Measurements from ENCODE around the gene LY86.

The LY86 gene

DNA sequence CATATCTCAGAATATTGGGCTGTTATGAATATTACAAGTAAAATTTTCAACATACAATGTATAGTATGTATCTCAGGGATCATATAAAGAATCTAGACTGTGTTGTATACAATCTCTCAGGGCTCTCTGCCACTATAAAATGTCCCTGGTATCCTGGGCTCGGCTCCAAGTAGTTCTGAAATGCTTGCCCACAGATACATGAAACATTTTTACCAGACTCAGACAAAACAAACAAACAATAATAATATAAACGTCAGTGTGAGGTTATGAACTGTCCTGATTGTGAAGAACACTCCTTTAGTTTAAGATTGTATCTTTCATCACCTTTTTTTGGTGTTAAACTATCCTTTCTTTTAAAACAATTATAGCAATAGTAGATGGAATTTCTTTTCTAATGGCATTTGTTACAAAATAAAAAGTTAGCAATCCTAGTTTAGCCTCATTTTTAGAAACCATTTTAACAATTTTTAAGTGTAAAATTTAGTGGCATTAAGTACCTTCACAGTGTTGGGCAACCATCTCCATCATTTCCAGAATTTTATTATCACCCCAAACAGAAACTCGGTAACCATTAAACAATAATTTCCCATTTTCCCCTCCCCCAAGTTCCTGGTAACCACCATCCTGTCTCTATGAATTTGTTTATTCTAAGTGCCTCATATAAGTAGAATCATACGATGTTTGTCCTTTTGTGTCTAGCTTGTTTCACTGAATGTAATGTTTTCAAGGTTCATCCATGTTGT, 17.4 kb upstream of the LY86 start:
- DNase-seq: no peak

DNA sequence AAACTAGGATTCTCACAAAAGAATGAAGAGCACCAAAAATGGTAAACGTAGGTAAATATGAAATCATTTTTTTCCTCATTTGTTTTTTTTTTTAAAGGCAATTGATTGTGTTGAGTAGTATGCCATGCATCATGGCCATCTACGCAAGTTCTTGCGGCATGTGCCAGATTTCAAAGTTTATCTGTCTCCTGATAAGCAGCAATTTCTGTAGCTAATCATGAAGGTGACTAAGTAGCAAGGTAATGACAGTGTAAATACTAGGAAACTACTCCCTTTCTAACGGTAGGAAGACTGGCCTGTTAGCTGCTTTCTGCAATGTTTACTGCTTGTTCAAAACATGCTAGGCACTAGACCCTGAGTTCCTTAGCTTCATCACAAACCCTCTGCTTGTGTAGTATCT, 13.4 kb upstream of the LY86 start:
- no peak for DNase-seq

DNA sequence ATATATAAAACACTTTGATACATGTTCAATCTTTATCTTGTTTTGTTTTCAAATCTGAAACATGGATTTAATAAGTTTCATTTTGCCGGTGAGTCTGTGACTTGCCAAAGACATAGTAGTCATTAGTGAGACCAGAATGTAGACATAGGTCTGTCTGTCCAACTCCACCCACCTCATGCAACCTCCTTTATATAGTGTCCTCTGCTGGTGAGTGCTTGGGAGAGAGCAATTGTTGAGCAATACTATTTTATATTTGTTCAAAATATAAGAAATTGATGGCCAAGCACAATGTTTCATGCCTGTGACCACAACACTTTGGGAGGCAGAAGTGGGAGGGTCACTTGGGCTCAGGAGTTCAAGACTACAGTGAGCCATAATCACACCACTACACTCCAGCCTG, 10.8 kb upstream of the LY86 start:
- DNase-seq: no peak

DNA sequence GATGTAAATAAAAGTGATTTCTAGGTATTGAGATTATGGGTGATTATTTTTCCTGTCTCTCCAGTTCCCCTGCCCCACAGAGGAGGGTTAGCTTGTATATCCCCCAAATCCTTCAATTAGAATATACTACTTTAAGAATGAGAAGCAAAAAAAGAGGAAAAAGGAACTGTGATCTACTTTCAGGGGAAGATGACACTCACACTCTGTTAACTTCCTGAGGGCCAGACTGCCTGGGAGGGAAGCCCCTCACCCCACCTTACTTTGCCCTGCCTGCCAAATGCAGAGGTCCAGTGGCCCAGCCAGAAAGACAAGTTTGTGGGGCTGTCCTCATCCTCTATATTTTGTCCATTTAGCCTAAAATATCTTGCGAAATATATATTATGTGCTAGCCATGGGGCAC, 9.2 kb upstream of the LY86 start:
- DNase-seq: no peak

DNA sequence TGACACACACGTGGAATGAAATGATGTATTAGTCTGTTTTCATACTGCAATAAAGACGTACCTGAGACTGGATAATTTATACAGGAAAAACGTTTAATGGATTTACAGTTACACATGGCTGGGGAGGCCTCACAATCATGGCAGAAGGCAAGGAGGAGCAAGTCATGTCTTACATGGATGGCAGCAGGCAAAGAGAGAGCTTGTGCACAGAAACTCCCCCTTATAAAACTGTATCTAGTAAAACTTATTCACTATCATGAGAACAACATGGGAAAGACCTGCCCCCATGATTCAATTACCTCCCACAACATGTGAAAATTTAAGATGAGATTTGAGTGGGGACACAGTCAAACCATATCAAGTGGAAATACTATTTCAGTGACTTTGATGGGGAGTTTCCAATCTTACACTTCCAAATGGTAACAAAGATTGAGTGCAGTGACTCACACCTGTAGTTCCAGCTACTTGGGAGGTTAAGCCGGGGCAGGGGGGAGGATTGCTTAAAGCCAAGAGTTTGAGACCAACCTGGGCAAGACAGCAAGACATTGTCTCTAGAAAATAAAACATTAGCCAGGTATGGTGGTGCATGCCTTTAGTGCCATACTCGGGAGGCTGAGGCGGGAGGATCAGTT, 8.2 kb upstream of the LY86 start:
- no peak for DNase-seq

DNA sequence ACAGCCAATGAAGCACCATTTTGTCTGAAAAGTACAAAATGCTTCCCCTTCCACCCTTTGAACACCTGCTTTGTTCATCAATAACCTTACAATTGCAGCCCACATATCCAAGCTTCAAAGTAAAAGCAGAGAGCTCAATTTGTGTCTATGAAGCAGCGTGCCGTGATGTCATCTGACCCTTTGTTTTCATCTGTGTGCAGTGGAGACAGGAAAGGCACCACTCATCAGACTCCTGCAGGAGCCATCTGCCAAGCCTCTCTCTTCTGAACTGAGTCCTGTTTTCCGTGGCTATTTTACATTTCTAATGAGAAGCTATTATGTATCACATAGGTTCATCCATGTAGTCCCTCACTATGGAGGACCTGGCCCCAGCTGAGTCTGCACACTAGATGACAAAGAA, 7.5 kb upstream of the LY86 start:
- DNase-seq: no peak

DNA sequence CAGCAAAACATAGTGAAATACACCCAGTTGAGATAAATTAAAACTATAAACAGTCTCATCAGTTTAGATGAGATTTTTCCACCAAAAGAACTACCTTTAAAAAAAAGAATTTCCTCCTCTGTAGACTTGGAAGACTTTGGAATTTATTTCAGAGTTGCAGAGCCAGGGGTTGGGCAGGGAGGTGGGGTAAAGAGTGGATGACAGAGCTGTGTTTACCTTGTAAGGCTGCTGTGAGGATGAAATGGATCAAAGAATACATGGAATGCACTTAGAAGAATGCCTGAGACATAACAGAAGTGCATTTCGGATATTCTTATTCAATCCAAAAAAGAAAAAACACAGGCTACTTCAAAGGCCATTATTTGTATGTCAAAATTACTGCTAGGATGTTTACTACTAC, 6.4 kb upstream of the LY86 start:
- DNase-seq: no peak

DNA sequence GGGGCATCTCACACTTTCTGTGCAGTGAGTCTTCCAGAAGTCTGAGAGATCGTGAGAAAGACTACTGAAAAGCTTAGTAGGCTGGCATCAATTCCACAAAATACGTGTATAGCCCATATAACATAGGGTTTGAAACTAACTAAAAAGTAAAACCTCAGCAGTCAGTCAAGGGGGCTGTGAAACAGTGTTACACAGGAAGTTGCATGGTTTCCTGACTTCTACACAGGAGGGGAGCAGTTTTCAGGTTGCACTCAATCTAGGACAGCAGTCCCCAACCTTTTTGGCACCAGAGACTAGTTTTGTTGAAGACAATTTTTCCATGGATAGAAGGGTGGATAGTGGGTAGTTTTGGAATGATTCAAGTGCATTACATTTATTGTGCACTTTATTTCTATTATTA, 4.7 kb upstream of the LY86 start:
- DNase-seq: no peak

DNA sequence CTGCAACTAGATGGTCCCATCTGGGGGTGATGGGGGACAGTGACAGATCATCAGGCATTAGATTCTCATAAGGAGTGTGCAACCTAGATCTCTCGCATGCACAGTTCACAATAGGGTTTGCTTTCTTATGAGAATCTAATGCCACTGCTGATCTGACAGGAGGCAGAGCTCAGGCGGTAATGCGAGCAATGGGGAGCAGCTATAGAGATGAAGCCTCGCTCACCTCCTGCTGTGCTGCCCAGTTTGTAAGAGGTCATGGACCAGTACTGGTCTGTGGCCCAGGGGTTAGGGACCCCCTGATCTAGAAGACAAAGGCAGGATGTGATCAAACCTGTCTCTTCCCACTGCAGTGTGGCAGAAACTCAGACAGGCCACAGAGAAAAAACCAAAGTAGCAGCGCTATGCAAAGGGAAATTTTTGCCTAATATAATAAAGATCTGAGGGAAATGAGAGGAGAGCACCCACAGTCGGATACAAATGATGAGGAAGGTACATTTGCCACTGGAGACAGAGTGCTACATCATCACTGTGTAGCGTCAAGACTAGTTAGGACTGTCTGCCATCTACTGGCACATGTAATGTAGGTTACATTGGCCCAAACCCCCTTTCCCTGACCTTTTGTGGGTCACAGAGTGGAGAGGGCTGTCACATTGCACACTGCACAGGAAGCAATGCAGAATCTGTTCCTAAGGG, 4.1 kb upstream of the LY86 start:
- no peak for DNase-seq

DNA sequence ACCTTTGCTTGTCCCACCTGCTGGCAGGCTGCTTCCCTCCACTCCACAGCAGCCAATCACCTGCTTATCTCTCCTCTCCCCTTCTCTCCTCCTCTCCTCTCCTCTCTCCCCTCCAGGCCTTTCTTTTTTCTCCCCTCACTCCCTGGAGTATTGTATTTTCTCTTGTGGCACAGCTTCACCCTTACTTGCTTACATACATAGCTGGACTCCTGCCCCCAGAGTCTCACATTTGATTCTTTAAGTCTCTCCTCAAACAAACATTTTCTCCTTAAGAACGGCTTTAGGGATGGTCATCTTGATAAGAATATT, 3.6 kb upstream of the LY86 start:
- DNase-seq: no peak

DNA sequence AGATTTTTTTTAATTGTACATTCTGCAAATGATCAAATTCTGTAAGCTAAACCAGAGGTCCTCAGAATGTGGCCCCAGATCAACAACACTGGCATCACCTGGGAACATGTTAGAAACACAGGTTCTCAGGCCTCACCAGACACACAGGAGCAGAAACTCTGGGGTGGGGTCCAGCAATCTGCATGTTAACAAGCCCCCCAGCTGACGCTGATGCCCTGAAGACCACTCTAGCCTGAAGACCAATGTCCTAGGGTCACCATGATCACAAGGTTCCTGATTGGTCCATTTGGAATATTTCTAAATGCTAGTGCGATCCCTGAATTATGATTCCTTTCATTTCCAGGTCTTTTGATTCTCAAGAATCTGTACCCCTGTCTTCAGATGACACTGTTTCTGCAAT, 2.4 kb upstream of the LY86 start:
- no peak for DNase-seq

DNA sequence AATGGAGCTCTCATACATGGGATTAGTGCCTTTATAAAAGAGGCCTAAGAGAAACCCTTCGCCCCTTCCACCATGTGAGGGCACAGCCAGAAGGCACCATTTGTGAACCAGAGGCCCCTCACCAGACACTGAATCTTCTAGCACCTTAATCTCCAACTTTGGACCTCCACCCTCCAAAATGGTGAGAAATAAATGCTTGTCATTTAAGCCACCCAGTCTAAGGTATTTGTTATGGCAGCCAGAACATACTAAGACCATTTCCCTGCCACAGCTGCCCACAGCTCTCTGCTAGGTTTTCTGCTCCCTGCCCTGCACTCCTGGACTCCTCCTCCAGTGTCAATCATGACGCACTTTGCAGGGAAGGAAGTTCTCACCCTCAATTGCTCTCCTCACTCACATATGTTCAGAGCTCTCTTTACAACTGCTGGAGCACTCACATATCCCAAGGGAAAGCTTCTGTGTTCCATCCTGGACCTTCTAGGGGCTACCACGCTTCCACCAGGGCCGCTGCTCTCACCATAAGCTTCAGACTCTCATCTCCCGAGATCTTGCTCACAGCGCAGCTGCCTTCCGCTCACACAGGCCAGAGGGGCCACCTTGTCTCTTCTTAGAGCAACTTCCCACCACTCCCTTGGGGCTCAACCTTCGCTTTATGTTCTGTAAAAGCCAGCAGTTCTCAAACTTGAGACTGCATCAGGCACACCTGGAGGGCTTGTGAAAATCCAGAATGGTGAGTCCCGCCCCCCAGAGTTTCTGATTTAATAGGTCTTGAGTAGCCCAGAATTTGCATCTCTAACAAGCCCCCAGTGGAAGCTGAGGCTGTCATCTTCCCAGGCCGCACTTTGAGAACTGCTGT, 1.6 kb upstream of the LY86 start:
- no peak for DNase-seq

DNA sequence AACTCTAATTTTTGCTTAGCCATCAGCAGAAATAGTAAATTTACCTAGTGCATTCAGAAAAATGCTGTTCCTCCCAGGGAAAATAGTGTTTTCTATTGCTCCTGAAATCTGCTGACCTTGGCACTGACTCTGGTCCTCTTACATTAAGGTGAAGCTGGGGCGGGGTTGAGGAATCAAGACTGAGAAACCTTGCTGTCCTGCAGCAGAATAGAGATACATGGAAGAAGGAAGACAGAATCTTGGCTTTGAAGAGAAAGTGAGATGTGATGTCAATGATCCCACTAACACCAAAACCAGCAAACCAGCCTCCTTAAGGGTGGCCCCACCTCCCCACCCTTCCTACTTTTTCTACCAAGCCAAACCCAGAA, 840 bp upstream of the LY86 start:
- DNase-seq: no peak

DNA sequence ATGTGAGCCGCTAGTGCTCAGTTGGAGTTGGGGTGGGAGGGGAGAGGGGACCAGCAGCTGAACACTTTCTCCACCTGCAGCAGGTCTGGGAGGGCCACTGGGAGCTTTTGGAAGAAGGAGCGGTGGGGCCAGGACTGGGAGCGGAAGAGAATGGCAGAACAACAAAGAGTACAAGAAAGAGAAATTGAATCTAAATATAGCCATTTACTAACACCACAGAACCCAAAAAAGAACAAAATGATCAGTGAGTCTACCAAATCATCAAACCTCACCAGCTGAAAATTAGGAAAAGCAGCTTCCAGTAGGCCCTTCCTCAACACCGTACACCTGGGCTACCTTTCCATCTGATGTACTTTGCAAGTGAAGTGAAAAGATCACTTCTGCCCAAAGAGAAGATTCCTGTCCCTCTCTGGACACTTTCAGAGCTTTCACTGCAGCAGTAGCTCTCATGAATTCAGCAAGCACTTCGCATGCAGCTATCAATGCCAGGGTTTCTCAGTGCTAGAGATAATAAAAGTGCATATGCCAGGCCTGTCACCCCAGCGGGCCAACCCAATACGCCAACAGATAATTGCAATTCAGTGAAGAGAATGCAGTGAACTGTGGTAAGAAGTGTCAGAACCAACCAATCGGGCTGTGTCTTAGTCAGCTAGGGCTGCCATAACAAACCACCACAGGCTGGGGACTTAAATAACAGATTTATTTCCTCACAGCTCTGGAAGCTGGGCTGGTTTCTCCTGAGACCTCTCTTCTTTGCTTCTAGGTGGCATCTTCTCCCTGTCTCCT, 597 bp downstream of the LY86 start:
- no peak for DNase-seq

DNA sequence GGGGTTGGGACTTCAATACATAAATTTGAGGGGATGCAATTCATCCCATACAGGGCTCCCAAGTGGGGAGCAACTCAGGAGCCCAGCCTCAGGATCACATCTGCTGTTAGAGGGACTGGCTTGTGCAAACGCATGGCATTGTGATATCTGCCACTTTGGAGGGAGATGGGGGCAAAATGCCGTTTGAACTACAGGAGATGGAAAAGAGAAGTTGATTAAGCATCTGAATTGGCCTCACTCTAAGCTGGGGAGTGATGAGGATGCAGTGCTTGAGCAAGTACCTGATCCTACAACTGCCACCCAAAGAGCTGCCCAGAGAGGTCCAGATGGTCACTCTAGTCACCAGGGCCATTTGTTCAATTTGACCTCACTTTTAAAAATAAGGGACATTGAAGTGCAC, 2.0 kb downstream of the LY86 start:
- no peak for DNase-seq

DNA sequence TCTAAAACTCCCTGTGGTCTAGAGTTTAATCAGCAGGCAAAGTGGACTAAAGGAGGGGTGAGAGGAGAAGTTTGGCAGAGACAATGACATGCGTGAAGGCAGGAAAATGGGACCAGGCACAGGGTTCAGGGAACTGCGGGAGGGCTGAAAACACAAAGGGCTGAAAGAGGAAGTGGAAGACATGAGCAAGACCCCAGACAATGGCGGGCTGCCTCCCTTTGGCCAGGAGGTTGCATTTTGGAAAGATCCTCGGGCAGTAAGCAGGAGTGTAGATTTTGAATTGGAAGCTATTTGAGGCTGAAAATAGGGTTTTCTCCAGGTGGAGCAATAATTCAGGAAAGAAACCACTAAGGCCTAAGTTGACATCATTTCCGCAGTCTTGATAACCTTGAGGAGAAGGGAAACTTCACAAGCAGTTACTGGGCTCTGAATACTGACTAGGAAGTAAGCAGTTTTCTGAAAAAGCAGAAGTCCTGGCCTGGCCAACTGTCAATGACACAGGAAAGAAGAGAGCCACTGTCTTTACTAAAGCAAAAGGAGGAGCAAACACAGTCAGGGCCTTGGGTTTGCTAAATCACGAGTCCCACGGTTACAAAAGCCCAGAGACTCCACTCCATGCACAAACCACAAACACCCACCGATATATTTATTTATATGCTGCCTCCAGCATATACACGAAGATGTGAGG, 3.4 kb downstream of the LY86 start:
- DNase-seq: no peak

DNA sequence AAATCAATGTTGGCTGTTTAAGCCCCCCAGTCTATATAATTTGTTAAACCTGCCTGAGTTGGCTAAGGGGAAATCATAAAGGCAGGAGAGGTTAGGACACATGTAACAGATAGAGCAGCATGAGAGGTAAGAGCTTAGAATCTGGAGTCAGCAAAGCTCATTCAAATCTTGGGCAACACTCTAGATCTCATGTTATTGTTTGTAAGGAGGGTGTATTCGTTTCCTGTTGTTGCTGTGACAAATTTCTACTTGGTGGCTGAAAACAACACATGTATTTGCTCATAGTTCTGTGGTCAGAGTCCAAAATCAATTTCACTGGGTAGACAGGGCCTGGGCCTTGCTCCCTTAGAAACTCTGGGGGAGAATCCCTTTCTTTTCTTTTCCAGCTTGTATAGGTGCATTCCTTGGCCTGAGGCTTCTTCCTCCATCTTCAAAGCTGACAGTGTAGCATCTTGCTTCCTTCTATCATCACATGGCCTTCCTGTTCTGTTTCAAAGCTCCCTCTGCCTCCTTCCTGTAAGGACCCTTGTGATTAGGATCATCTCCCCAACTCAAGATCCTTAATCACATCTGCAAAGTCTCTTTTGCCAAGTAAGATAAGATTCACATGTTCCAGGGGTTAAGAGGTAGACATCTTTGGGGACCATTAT, 4.4 kb downstream of the LY86 start:
- no peak for DNase-seq

DNA sequence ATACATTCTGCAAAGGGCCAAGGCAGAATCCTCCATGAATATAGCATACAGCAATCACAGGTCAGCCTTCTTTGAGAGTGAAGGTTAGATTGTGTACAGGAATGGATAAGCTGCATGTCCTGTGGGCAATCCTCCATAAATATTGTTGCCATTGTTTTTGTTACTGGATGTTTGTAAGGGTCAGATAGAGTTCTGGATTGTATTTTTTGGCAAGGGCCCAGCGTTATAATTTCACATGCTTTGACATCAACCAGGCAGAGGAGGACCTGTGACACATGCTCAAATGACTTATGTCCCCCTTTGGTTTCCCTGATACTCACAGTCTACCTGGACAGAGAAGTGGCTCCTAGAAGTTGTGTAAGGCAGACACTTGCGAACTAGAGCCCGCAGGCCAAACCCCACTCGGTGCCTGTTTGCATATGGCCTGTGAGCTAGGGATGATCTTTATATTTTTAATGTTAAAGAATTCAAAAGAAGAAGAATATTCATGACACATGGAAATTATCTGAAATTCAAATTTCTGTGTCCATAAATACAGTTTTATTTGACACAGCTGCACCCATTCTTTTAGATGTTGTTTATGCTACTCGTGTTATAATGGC, 5.4 kb downstream of the LY86 start:
- no peak for DNase-seq

DNA sequence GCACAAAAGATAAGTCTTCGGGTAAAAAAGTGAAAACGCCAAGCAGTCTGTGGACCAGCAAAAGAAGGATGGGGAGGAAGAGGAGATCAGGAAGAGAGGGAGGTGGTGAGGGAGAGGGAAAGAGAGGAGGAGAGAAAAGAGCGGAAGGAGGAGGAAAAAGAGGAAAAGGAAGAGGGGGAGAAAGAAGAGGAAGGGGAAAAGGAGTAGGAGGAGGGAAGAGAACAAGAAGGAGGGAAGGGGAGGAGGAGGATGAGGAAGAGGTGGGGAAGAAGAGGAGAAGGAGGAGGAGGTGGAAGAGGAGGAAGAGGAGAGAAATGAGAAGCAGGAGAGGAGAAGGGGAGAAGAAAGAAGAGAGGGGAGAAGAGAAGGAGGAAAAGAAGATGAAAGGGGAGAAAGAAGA, 6.5 kb downstream of the LY86 start:
- no peak for DNase-seq

DNA sequence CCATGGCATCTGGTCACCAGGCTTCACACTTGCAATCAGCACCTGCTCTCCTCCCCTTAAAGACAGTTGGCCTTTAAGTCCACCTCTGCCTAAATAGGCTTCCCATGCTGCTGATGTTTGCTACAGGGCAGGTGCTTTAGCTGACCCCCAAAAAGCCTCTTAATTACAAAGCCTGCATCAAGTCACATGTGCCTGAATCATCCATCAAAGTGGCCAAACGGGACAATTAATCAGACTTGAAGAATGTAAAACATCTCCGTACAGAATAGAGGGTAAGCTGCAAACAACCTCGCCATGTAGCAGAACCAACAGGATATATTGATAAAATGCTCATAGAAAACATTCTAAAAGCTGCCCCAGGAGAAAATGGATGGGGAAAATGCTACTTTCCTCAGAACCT, 7.4 kb downstream of the LY86 start:
- no peak for DNase-seq
